Sigmoid colon (tissue), 4 donors: ENCODE results near the gene PLXND1.

Experiments used
- EP300 ChIP-seq, 4 donors: sonication (generic); formaldehyde crosslinking; IDR thresholded peaks; one replicate each; pipeline ENCODE4 v1.6.1; 2017; ENCODE audit warnings: antibody characterized with exemption in 4 of 4
- POLR2A ChIP-seq, 2 donors: fragments of 450-650 bp; IDR thresholded peaks; one replicate each; pipeline ENCODE4 v1.6.1; 2016; ENCODE audit warnings: antibody characterized with exemption in 2 of 2, mild to moderate bottlenecking in 2 of 2, moderate library complexity in 2 of 2
- POLR2AphosphoS5 ChIP-seq, 4 donors: sonication (generic); formaldehyde crosslinking; IDR thresholded peaks; one replicate each; pipeline ENCODE4 v1.6.1; 2017; ENCODE audit warnings: antibody characterized with exemption in 4 of 4
- TF ChIP-seq, protein P1 (sequence below), 4 experiments: fragments of 450-650 bp in 3 of 4; fragments of 200-600 bp in 1 of 4; IDR thresholded peaks; one replicate each; pipeline ENCODE4 v1.5.1; 2016 to 2019; ENCODE audit warnings: antibody characterized with exemption in 4 of 4, mild to moderate bottlenecking in 3 of 4, moderate library complexity in 2 of 4

DNA sequence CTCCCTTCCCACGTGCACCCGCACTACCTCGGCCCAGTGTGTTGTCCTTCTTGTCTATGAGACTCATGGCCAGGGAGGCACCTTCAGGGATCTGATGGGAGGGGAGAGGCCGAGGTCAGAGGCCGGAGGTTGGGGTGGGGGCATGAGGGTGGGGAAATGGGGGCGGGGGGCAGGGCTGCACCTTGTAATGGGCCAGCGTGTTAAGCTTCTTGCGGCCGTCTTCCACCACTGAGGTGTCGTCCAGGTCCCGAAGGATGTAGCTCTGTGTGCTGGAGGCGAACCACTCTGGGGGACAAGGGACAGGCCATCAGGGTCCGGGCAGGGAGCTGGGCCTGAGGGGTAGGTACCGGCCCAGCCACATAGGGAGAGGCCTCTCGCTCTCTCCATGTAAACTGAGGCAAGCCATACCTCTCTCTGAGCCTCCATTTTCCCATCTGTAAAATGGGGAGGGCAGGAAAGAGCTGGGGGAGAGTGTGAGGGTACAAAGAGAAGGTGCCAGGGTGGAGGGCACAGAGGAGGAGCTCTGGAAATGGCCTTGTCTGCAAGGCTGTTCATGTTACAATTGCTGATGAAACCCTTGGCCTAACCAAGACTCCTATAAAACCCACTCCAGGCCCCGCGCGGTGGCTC, 44.7 kb downstream of the PLXND1 start:
- TF ChIP-seq, protein P1, sequence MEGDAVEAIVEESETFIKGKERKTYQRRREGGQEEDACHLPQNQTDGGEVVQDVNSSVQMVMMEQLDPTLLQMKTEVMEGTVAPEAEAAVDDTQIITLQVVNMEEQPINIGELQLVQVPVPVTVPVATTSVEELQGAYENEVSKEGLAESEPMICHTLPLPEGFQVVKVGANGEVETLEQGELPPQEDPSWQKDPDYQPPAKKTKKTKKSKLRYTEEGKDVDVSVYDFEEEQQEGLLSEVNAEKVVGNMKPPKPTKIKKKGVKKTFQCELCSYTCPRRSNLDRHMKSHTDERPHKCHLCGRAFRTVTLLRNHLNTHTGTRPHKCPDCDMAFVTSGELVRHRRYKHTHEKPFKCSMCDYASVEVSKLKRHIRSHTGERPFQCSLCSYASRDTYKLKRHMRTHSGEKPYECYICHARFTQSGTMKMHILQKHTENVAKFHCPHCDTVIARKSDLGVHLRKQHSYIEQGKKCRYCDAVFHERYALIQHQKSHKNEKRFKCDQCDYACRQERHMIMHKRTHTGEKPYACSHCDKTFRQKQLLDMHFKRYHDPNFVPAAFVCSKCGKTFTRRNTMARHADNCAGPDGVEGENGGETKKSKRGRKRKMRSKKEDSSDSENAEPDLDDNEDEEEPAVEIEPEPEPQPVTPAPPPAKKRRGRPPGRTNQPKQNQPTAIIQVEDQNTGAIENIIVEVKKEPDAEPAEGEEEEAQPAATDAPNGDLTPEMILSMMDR (IDR thresholded peaks at IDR 0.05) = no peak
- TF ChIP-seq POLR2A (IDR thresholded peaks at IDR 0.05) = no peak
- no peak for TF ChIP-seq EP300 (IDR thresholded peaks at IDR 0.05)
- TF ChIP-seq POLR2AphosphoS5 (IDR thresholded peaks at IDR 0.05) = no peak
